HL-60/S4 (cell line): ENCODE results near the gene GSE1.

Experiments
- in situ Hi-C: fragments of 300-500 bp; cut with MboI; formaldehyde crosslinking; loops from 2 replicates; pipeline ENCODE4 v1.14.3; 2022; ENCODE audit warnings: low sequenced_read_pairs

Gene GSE1

DNA sequence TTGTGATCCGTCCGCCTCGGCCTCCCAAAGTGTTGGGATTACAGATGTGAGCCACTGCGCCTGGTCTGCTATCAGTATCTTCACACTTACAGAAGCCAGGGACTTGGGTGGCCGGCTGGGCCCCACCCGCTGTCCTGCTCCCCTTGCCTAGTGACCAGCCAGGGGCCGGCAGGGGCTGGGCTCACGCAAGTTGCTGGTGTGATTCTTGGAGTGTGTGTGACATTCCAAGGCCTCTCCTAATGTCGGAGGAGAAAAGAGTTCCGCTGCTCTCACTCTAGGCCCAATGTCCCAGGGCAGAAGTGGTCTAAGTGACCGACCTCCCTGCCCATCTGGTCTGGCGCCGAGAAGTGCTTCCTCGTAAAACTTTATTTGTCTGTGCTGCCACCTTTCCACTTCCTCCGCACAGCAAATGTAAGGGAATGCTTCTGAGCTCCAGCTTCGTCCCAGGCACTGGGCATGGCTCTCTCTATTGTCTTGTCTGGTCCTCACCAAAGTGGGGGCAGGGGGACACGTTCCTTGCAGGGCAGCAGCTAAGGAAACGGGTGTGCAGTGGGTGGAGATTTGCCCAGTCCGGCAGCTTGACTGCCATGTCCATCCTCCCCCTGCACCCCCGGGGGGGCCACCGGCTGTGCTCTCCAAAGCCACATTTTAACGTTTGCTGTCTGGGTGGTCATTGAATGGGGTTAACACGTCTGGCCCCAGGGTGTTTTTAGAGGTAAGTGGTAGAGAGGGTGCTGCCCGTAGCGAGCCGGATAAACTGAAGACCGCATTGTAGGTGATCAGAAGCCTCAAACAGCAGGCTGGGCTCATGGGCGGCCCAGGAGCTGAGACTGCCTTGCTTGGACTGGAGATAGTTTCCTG, 7.8 kb upstream of the GSE1 start:
- in situ Hi-C loops, result loop anchor here (5.0 kb wide), 1 partner anchor 163 kb away; no protein-coding TSS in a partner anchor

GRCh38 chr16:85605912-85606841, 6.9 kb upstream of the GSE1 start:
- in situ Hi-C loops, result loop anchor here (5.0 kb wide), 1 partner anchor 164 kb away; no protein-coding TSS in a partner anchor

DNA sequence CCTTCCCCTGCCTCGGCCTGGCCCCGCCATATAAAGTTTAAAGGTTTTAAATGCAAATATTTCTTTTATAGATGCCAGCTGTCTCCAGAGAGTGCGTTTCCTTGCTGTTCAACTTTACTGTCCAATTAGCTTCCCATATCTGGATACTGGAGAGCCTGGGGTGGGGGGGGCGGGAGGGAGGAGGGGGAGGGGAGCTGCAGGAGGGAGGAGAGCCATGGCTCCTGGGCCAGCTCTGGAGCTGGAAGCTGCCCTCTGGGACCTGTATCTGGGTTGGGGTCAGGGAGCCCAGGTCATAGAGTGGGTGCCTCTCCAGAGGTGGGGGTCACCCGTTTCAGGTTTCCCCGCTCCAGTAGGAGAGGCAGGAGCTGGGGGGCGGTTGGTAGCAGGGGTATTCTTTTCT, 6.2 kb upstream of the GSE1 start:
- in situ Hi-C loops, result loop anchor here (5.0 kb wide), 1 partner anchor 165 kb away; no protein-coding TSS in a partner anchor

DNA sequence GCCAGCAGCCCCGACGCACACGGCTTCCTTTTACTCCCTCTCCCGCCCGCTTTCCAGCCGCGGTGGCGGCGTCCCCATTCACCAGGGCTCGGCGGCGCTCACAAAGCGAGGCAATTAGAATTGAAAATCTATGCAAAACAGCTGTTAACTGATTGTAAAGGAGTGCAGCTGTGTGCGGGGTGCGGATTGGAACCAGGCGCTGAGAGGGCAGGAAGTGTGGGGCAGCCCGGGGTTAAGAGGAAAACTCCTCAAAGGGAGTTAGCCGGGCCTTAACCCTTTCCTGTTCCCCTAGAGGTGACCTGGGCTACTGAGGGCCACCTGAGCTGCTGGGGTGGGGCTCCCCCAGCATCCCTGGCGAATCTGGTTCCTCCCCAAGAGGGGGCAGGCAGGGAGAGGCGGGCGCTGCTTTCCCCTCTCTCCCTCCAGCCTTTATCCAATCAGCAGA, 5.8 kb upstream of the GSE1 start:
- in situ Hi-C loops, result loop anchor here (5.0 kb wide), 1 partner anchor 165 kb away; no protein-coding TSS in a partner anchor

- in situ Hi-C loops, result loop anchor here (5.0 kb wide), 1 partner anchor 166 kb away; no protein-coding TSS in a partner anchor
Observed at GRCh38 chr16:85607796-85608514, 5.2 kb upstream of the GSE1 start.

GRCh38 chr16:85608515-85608885, 4.6 kb upstream of the GSE1 start:
- in situ Hi-C loops, result loop anchor here (5.0 kb wide), 1 partner anchor 166 kb away; no protein-coding TSS in a partner anchor

- in situ Hi-C loops, result loop anchor here (5.0 kb wide), 1 partner anchor 167 kb away; no protein-coding TSS in a partner anchor
Observed at GRCh38 chr16:85608887-85609286, 4.2 kb upstream of the GSE1 start.

DNA sequence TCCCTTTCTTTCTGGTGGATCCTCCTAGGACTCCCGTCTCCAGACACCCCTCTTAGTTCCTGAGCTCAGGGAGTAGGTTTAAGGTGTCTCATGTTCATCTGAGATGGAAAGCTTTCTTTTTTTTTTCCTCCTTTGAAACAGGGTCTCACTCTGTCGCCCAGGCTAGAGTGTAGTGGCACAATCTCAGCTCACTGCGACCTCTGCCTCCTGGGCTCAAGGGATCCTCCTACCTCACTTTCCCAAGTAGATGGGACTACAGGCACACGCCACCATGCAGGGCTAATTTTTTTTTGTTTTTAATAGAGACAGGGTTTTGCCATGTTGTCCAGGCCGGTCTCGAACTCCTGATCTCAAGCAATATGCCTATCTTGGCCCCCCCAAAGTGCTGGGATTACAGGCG, 3.6 kb upstream of the GSE1 start:
- in situ Hi-C loops, result loop anchor here (5.0 kb wide), 1 partner anchor 167 kb away; no protein-coding TSS in a partner anchor

DNA sequence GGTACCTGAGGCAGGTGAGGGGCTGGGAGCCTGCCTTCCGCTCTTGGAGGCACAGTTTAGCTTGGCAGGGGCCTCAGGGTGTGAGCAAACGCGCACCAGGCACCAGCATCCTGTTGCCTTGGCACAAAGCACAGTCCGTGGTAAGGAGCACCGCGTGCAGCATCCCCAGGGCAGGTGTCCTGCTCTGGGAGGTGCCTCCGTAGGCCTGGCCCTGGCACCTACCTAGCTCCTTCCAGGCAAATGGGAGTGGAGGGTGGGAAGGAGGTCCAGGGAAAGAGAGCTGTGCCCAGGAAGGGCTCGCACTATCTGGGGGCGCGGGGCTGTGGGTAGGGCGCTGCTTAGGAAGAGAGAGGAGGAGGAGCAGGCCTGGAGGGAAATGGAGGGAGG, 3.1 kb upstream of the GSE1 start:
- in situ Hi-C loops, result no loop called here

DNA sequence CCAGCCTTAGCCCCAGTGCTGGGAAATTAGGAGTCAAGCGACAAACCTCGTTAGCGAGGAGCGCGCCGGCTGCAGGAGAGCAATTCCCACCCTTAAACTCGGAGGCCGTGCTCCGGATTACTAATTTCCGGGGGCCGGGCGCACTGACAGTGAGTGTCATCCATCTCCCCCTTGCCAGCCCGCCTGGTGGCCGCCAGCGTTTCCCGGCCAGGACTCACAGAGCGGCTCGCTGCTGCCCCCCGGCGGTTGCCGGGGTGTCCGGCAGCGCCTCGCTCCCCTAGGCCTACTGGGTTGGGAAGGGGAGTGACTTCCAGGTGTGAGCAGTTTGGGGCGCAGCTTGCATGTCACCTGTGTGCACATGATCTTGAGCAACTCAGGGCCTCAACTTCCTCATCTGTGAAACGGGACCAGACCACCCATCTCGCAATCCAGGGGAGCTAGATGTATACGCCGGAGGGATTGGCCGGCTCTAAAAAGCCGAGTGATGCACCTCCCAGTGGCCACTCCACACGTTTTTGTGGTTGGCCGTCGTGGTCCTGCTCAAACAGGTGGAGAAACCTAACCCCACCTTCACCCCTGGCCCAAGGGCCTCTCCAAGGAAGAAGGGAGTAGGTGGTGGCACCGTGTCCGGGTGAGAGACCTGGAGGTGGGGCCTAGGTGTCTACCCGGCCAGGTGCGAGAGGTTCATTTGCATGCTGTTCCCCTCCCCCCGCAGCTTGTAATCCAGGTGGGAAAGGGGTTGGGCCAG, 2.5 kb upstream of the GSE1 start:
- in situ Hi-C loops, result no loop called here

GRCh38 chr16:85611194-85611443, 2.0 kb upstream of the GSE1 start:
- in situ Hi-C loops, result no loop called here

DNA sequence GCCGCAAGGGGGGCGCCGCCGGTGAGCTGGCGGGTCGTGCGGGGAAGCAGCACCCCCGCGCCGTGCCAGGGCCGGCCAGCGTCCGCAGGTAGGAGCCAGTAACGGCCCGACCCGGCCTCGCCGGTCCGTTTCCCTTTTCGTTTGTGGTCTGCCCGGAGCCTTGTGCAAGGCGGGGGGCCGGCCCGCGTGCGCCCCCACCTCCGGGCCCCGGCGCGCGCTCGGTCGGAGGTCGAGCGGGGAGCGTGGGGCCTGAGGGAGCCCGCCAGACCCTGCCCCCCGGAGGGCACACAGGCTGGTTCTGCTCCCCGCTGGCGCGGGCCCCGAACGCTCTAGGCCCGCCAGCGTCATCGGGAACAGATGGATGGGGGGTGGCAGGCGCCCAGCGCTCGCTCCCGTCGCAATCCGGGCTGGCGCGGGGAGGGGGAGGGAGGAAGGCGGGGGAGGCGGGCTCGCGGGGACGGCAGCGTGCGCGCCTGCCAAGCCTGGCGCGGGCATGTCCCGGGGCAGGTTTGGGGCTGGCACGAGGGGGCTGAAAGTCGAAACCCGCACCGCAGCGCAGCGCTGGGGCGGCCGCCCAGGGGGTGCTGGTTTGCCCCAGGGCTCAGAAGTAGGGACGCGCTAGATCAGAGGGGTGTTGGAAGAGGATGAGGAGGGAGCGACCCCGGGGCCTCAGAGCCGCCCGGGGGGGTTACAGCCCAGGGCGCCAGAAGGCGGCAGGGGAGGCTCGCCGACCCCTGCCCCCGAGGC, 1.5 kb upstream of the GSE1 start:
- in situ Hi-C loops, result no loop called here

GRCh38 chr16:85612191-85612800, 826 bp upstream of the GSE1 start:
- in situ Hi-C loops, result no loop called here

- in situ Hi-C loops, result no loop called here
Observed at GRCh38 chr16:85613604-85614337, 649 bp downstream of the GSE1 start.

GRCh38 chr16:85614338-85615013, 1.4 kb downstream of the GSE1 start:
- in situ Hi-C loops, result no loop called here

DNA sequence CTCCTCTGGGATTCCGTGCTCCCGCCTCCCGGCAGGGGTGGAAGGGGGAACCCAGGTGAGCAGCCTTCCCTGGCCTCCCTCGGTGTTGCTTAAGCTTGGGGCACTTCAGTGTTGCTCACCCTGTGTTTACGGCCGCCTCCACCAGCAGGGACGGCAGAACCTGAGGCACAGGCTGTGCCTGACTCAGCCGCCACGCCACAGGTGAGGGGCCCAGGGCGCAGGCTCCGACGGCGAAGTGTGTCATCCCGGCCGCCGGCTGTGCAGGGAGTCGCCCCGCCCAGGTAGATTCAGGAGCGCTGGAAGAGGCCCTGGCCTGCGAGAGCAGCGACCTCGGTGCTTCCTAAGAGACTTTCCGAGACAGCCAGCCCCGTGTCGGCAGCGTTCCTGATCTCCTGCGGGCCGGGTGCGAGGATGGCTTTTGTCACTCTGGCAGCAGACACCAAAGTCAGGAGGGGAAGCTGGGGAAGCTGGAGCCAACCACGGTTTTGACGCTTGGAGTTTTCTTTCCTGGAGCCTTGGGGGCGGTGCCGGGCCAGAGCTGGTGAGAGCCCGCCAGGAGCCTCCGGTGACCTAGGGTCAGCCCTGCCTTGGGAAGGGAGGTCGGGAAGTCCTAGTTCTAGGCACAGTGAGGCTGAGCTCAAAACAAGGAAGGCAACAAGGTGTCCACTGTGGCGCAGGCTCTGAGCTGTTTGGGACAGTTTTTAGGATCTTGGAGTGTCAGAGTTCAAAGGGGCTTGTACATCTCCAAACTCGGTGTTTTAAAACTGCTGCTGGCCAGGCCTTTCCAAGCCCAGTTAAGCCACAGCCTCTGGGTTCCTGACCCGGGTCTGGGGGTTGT, 2.1 kb downstream of the GSE1 start:
- in situ Hi-C loops, result no loop called here
